ENCODE data around the gene CARD11.

The CARD11 gene

GRCh38 chr7:3043544-3044371, at the start of gene CARD11:
Gene CARD11, minus strand, starts transcription at chr7:3043867. Its CDS starts 85,361 bp downstream, at chr7:2958506.
- DNase-seq: no peak

- DNase-seq: no peak
These were observed 48.8 kb upstream of the CARD11 start for GRCh38 chr7:3092468-3092867.

GRCh38 chr7:3091631-3092030, 48.0 kb upstream of the CARD11 start:
- no peak for DNase-seq

- DNase-seq: peak; percentile 13
These were observed 45.8 kb upstream of the CARD11 start for GRCh38 chr7:3089493-3089892.

- DNase-seq: no peak
These were observed 43.6 kb upstream of the CARD11 start for GRCh38 chr7:3087243-3087755.

GRCh38 chr7:3083350-3083749, 39.7 kb upstream of the CARD11 start:
- no peak for DNase-seq

GRCh38 chr7:3082831-3083230, 39.2 kb upstream of the CARD11 start:
- DNase-seq: no peak

GRCh38 chr7:3082386-3082785, 38.7 kb upstream of the CARD11 start:
- no peak for DNase-seq

- no peak for DNase-seq
These were observed 36.4 kb upstream of the CARD11 start for GRCh38 chr7:3080106-3080505.

- DNase-seq: no peak
These were observed 34.8 kb upstream of the CARD11 start for GRCh38 chr7:3078514-3078913.

- no peak for DNase-seq
These were observed 33.0 kb upstream of the CARD11 start for GRCh38 chr7:3076700-3077099.

- no peak for DNase-seq
These were observed 32.5 kb upstream of the CARD11 start for GRCh38 chr7:3076163-3076562.

GRCh38 chr7:3075441-3075840, 31.8 kb upstream of the CARD11 start:
- DNase-seq: no peak

GRCh38 chr7:3074459-3074821, 30.8 kb upstream of the CARD11 start:
- DNase-seq: no peak

GRCh38 chr7:3073763-3074458, 30.2 kb upstream of the CARD11 start:
- DNase-seq: no peak

GRCh38 chr7:3070908-3071307, 27.2 kb upstream of the CARD11 start:
- DNase-seq: no peak

- no peak for DNase-seq
These were observed 26.2 kb upstream of the CARD11 start for GRCh38 chr7:3069771-3070449.

- no peak for DNase-seq
These were observed 24.9 kb upstream of the CARD11 start for GRCh38 chr7:3068530-3068929.

- no peak for DNase-seq
These were observed 24.1 kb upstream of the CARD11 start for GRCh38 chr7:3067606-3068380.

GRCh38 chr7:3067193-3067592, 23.5 kb upstream of the CARD11 start:
- DNase-seq: no peak

- no peak for DNase-seq
These were observed 22.8 kb upstream of the CARD11 start for GRCh38 chr7:3066506-3066905.

GRCh38 chr7:3065724-3066143, 22.1 kb upstream of the CARD11 start:
- DNase-seq: peak; percentile 34

GRCh38 chr7:3064067-3064466, 20.4 kb upstream of the CARD11 start:
- DNase-seq: no peak

Data from NCI-H82 (cell line).